Neural progenitor cell (in vitro differentiated cells): ENCODE measurements around the gene KCNMB2.

Source experiments
- CTCF ChIP-seq: fragments of 200-600 bp; sonication (generic); IDR thresholded peaks from 2 replicates; pipeline ENCODE4 v1.5.1; 2017; ENCODE audit warnings: antibody characterized with exemption, mild to moderate bottlenecking
- EZH2 ChIP-seq: fragments of 200-600 bp; sonication (generic); IDR thresholded peaks from 2 replicates; pipeline ENCODE4 v1.6.1; 2017; ENCODE audit warnings: antibody characterized with exemption, mild to moderate bottlenecking, moderate library complexity

GRCh38 chr3:178778589-178778988 lies 242.4 kb downstream of the KCNMB2 start:
- TF ChIP-seq CTCF (no peak), EZH2 (no peak)
